Measurements from ENCODE around the gene SEMA4D. TPM values are rescaled to one million over a fixed set of nuclear protein-coding genes. Genes with fewer than 3 reads are reported as not detected.

Gene SEMA4D
- total RNA-seq, 4 donors from 2014 or later, result 1.5 to 27.8 (median 11.6) TPM

DNA sequence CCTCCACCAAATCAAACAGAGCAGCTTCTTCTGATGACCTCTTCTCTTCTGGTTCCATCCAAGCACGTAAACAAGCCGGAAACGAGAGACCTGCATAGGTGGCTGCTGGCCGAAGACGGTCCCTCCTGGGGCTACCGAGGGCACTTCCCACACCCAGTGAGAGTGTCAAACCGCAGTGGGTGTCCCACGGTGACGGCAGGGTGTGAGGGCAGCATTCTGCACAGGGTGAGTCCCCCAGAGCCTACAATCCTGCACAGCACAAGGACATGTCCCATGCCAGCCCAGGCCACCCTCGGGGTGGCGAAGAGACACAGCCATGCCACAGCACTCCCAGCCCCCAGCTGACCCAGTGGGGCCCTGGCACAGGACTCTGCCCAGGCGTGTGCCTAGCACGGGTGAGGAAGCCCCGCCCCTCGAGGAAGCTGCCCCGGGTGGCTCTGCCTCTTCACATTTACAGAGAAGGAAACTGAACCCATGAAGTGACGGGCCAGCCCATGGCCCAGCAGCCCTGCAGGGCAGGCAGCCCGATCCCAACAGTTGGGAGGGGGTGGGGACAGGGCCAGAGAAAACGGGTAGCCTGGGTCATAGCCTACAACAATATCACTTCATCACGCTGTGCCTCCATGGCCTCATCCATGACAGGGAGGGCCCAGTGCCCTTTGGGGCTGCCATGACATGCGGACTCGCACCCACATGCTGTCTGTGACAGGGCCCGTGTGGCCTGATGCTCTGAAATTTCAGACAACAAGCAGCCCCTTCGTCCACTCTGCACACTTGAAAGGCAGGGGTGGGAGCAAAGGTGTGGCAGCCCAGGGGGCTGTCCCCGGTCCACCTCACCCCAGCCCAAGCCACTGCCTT, 43.2 kb downstream of the SEMA4D start:
- no peaks in the 10 kb centered on the region for H3K36me3 ChIP-seq
- TF ChIP-seq, protein P1, sequence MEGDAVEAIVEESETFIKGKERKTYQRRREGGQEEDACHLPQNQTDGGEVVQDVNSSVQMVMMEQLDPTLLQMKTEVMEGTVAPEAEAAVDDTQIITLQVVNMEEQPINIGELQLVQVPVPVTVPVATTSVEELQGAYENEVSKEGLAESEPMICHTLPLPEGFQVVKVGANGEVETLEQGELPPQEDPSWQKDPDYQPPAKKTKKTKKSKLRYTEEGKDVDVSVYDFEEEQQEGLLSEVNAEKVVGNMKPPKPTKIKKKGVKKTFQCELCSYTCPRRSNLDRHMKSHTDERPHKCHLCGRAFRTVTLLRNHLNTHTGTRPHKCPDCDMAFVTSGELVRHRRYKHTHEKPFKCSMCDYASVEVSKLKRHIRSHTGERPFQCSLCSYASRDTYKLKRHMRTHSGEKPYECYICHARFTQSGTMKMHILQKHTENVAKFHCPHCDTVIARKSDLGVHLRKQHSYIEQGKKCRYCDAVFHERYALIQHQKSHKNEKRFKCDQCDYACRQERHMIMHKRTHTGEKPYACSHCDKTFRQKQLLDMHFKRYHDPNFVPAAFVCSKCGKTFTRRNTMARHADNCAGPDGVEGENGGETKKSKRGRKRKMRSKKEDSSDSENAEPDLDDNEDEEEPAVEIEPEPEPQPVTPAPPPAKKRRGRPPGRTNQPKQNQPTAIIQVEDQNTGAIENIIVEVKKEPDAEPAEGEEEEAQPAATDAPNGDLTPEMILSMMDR (IDR thresholded peaks at IDR 0.05), result no peak
- no peak for TF ChIP-seq POLR2A (IDR thresholded peaks at IDR 0.05)
- H3K9me3 ChIP-seq, result no peaks in the 10 kb centered on the region
- H3K27ac ChIP-seq, result no peak overlapping the region
- no peak for DNase-seq
- H3K4me1 ChIP-seq, result no peaks in the 10 kb centered on the region
- no peak overlapping the region for H3K4me3 ChIP-seq
- intact Hi-C loops (cut with DNase I; ENCODE audit: low total_unique reads), result no loop called here
- no peaks in the 10 kb centered on the region for H3K27me3 ChIP-seq

DNA sequence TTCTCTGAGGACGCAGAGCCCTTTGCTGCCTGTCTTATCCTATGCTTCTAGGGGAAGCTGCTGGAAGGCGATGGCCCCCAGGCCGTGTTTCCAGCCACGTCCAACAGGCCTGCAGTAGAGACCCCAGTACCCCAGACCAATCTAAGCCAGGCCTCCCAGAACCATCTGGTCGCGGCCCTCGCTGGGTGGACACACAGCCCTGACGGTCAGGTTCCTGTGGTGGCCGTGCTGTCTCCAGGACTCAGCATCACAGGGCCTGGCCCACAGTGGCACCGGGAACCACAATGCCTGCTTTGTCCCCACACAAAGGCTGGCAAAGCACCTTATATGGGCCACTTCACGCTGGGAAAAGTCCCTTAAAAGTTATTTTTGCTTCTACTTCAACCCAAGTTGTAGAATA, 44.5 kb downstream of the SEMA4D start:
- Histone ChIP-seq H3K36me3 (no peaks in the 10 kb centered on the region), H3K4me1 (no peaks in the 10 kb centered on the region), H3K4me3 (no peak overlapping the region), H3K9me3 (no peaks in the 10 kb centered on the region), H3K27me3 (no peaks in the 10 kb centered on the region), H3K27ac (no peak overlapping the region)
- TF ChIP-seq, protein P1 (IDR thresholded peaks at IDR 0.05), result no peak
- TF ChIP-seq POLR2A (IDR thresholded peaks at IDR 0.05), result no peak
- DNase-seq, result no peak
- intact Hi-C loops (cut with DNase I; ENCODE audit: low total_unique reads), result no loop called here

- Histone ChIP-seq H3K27ac (no peak overlapping the region), H3K36me3 (no peaks in the 10 kb centered on the region), H3K4me1 (no peaks in the 10 kb centered on the region), H3K4me3 (no peak overlapping the region), H3K27me3 (no peaks in the 10 kb centered on the region), H3K9me3 (no peaks in the 10 kb centered on the region)
- TF ChIP-seq, protein P1 (IDR thresholded peaks at IDR 0.05), result no peak
- no peak for TF ChIP-seq POLR2A (IDR thresholded peaks at IDR 0.05)
- intact Hi-C loops (cut with DNase I; ENCODE audit: low total_unique reads), result no loop called here
- no peak for DNase-seq
Measured at GRCh38 chr9:89452561-89452960, 45.4 kb downstream of the SEMA4D start.

- Histone ChIP-seq H3K27ac (no peak overlapping the region), H3K9me3 (no peaks in the 10 kb centered on the region), H3K4me3 (no peak overlapping the region), H3K27me3 (no peaks in the 10 kb centered on the region), H3K36me3 (no peaks in the 10 kb centered on the region), H3K4me1 (no peaks in the 10 kb centered on the region)
- TF ChIP-seq, protein P1 (IDR thresholded peaks at IDR 0.05), result no peak
- no peak for TF ChIP-seq POLR2A (IDR thresholded peaks at IDR 0.05)
- no peak for DNase-seq
- intact Hi-C loops (cut with DNase I; ENCODE audit: low total_unique reads), result no loop called here
Measured at GRCh38 chr9:89450213-89450612, 47.7 kb downstream of the SEMA4D start.

GRCh38 chr9:89449261-89449671, 48.6 kb downstream of the SEMA4D start:
- intact Hi-C loops (cut with DNase I; ENCODE audit: low total_unique reads), result no loop called here
- DNase-seq, result no peak
- Histone ChIP-seq H3K9me3 (no peaks in the 10 kb centered on the region), H3K4me3 (no peak overlapping the region), H3K36me3 (no peaks in the 10 kb centered on the region), H3K27me3 (no peaks in the 10 kb centered on the region), H3K4me1 (no peaks in the 10 kb centered on the region), H3K27ac (no peak overlapping the region)
- TF ChIP-seq, protein P1 (IDR thresholded peaks at IDR 0.05), result no peak
- no peak for TF ChIP-seq POLR2A (IDR thresholded peaks at IDR 0.05)

All from uterus (tissue), 4 donors.